Activated CD4-positive, alpha-beta T cell treated with anti-CD3 and anti-CD28 coated beads, Interleukin-2, amount 10 ng/mL, durations not matched to agents 24 days and 14 days (primary cell): Measurements from ENCODE around the gene ZNF689. TPM values are rescaled to one million over a fixed set of nuclear protein-coding genes. Genes with fewer than 3 reads are reported as not detected.
"Not testable (repeated sequence)": the region's sequence is repeated elsewhere in the genome, so short reads cannot be mapped to it uniquely, and the experiment has no call there.

Experiments
- DNase-seq: peaks from one replicate; pipeline ENCODE4 v3.0.0; 2022
- H3K27ac Mint-ChIP-seq: one replicate; pipeline ENCODE4 v1.8.0; 2022; ENCODE audit warnings: mild to moderate bottlenecking, mixed read lengths
- H3K27me3 Mint-ChIP-seq: one replicate; pipeline ENCODE4 v1.8.0; 2022; ENCODE audit warnings: mixed read lengths
- H3K36me3 Mint-ChIP-seq: one replicate; pipeline ENCODE4 v1.8.0; 2022; ENCODE audit warnings: low read depth, mild to moderate bottlenecking, mixed read lengths
- H3K4me1 Mint-ChIP-seq: one replicate; pipeline ENCODE4 v1.8.0; 2021; ENCODE audit warnings: mixed read lengths
- H3K4me3 Mint-ChIP-seq: one replicate; pipeline ENCODE4 v1.8.0; 2022; ENCODE audit warnings: mild to moderate bottlenecking, moderate library complexity, mixed read lengths
- H3K9me3 Mint-ChIP-seq: one replicate; pipeline ENCODE4 v1.8.0; 2021; ENCODE audit warnings: mixed read lengths
- intact Hi-C: fragments of 100-400 bp; cut with micrococcal nuclease; formaldehyde crosslinking; loops from one replicate; pipeline ENCODE4 v1.15.1; 2023
- total RNA-seq: library from RNA; stranded (reverse); gene quantifications from 2 replicates; pipeline ENCODE4 v1.2.3, GENCODE V29; 2022

Gene ZNF689
- total RNA-seq, 1 donor from 2014 or later: 14.0 TPM

DNA sequence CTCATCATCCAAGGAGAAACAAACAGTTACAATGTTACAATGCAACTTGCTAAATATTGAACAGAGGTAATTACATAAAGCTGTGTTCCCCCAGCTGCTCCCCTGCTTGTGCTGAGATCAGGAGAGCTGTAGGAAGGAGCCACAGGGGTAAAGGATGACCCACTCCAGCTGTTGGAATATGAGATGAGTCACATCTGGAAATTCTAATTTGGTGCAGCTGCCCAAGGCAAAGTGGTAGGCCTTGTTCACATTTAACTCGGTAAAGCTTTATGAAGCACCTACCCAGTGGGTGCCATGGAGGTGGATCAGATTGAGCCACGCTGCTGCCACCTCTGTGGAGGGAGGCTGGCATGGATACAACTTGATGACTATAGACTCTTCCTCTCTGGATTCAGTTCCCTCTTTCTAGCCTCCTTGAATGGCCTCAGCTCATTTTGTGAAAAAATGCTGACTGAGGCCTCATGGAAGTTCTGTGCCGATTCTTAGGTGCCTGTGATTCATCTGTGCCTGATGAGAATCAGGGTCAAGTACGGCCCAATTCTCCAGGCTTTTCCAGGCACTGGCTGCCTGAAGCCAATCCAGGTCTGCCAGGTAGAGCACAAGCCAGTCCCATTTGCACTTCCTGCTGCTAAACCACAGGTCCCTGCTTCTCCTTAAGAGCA is 7.4 kb downstream of the ZNF689 start:
- H3K9me3 Mint-ChIP-seq: no peaks in the 10 kb centered on the region
- no peak overlapping the region for H3K4me3 Mint-ChIP-seq
- H3K36me3 Mint-ChIP-seq: peaks cover 43% of the 10 kb centered on the region
- H3K4me1 Mint-ChIP-seq: peaks cover 8% of the 10 kb centered on the region
- DNase-seq: no peak
- H3K27ac Mint-ChIP-seq: no peak overlapping the region
- intact Hi-C loops: no loop called here
- H3K27me3 Mint-ChIP-seq: no peaks in the 10 kb centered on the region

DNA sequence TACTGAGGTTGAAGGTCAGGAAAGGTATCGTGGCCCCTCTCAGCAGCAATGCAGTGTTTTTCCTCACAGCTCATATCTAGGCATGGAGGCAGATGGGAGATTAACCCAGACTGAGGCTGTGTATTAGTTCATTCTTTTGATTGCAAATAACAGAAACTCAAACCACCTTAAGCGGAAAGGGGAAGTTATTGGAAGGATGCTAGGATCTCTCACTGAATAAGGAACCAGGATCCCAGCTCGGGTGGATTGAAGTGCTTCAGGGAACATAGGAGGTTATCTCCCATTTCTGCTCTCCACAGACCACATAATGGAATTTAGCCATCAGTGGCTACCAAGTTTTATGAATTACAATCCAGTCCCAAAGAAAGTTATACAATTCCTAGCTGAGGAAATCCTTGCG is 8.2 kb downstream of the ZNF689 start:
- DNase-seq: no peak
- H3K9me3 Mint-ChIP-seq: no peaks in the 10 kb centered on the region
- H3K27ac Mint-ChIP-seq: no peak overlapping the region
- H3K4me1 Mint-ChIP-seq: peaks cover 4% of the 10 kb centered on the region
- no peak overlapping the region for H3K4me3 Mint-ChIP-seq
- intact Hi-C loops: no loop called here
- H3K27me3 Mint-ChIP-seq: no peaks in the 10 kb centered on the region
- H3K36me3 Mint-ChIP-seq: peaks cover 38% of the 10 kb centered on the region

- intact Hi-C loops: no loop called here
- no peaks in the 10 kb centered on the region for H3K9me3 Mint-ChIP-seq
- peaks cover 3% of the 10 kb centered on the region for H3K4me1 Mint-ChIP-seq
- H3K4me3 Mint-ChIP-seq: no peak overlapping the region
- DNase-seq: no peak
- H3K27ac Mint-ChIP-seq: no peak overlapping the region
- no peaks in the 10 kb centered on the region for H3K27me3 Mint-ChIP-seq
- H3K36me3 Mint-ChIP-seq: peaks cover 30% of the 10 kb centered on the region
Measured at GRCh38 chr16:30600929-30601328, 9.3 kb downstream of the ZNF689 start.

DNA sequence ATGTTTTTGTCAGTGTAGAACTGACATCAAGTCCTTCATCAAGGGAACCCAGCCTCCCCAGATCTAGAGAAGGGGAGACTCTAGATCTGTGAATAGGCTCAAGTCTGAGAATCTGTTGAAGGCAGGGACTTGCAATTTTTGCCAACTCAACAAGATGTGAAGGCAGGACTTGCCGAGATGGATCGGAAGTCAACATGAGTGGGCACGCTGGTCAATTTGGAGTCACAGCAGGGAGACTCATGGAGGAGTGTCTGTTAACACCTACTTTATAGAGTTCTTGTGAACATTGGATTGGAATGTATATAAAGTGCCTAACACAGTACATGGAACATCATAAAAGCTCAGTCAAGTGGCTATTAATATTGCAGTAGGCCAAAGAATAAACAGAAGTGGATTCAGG is 10.0 kb downstream of the ZNF689 start:
- Mint-ChIP-seq H3K27ac (no peak overlapping the region), H3K9me3 (no peaks in the 10 kb centered on the region), H3K27me3 (no peaks in the 10 kb centered on the region), H3K36me3 (peaks cover 26% of the 10 kb centered on the region), H3K4me1 (peaks cover 3% of the 10 kb centered on the region), H3K4me3 (no peak overlapping the region)
- intact Hi-C loops: no loop called here
- no peak for DNase-seq

DNA sequence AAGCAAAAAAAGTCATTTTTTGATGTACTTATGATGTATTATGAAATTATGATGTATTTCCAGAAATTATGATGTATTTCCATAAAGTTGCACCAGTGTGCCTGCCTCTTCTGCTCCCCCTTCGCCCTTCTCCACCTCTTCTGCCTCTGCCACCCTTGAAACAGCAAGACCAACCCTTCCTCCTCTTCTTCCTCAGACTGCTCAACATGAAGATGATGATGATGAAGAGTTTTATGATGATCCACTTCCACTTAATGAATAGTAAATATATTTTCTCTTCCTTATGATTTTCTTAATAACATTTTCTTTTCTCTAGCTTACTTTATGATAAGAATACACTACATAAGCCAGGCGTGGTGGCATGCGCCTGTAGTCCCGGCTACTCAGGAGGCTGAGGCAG is 17.3 kb downstream of the ZNF689 start:
- peaks cover 4% of the 10 kb centered on the region for H3K4me1 Mint-ChIP-seq
- H3K9me3 Mint-ChIP-seq: no peaks in the 10 kb centered on the region
- peaks cover 7% of the 10 kb centered on the region for H3K36me3 Mint-ChIP-seq
- no peaks in the 10 kb centered on the region for H3K27me3 Mint-ChIP-seq
- H3K27ac Mint-ChIP-seq: no peak overlapping the region
- intact Hi-C loops: no loop called here
- H3K4me3 Mint-ChIP-seq: no peak overlapping the region
- DNase-seq: no peak

DNA sequence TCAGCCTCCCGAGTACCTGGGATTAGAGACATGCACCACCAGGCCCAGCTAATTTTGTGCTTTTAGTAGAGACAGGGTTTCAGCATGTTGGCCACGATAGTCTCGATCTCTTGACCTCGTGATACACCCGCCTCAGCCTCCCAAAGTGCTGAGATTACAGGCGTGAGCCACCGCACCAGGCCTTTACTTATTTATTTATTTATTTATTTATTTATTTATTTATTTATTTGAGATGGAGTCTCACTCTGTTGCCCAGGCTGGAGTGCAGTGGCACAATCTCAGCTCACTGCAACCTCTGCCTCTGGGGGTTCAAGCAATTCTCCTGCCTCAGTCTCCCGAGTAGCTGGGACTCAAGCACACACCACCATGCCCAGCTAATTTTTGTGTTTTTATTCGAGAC is 19.3 kb downstream of the ZNF689 start:
- DNase-seq, H3K4me3 Mint-ChIP-seq, H3K27ac Mint-ChIP-seq, intact Hi-C loops, H3K27me3 Mint-ChIP-seq, H3K9me3 Mint-ChIP-seq: not testable (repeated sequence)
- H3K36me3 Mint-ChIP-seq: peaks cover 15% of the 10 kb centered on the region
- peaks cover 14% of the 10 kb centered on the region for H3K4me1 Mint-ChIP-seq

DNA sequence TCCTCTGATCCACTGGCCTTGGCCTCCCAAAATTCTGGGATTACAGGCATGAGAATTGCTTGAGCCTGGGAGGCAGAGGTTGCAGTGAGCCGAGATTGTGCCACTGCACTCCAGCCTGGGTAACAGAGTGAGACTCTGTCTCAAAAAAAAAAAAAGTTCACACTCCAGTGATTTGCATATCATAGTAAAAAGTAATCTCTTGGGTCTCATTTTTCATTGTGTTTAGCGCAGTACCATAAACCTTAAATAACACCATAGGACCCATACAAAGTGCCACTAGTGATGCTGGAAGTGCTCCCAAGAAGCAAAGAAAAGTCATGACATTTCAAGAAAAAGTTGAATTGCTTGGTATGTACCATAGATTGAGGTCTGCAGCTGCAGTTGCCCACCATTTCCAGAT is 20.6 kb downstream of the ZNF689 start:
- intact Hi-C loops, H3K4me3 Mint-ChIP-seq, DNase-seq, H3K27ac Mint-ChIP-seq, H3K9me3 Mint-ChIP-seq, H3K27me3 Mint-ChIP-seq: not testable (repeated sequence)
- peaks cover 20% of the 10 kb centered on the region for H3K4me1 Mint-ChIP-seq
- H3K36me3 Mint-ChIP-seq: peaks cover 22% of the 10 kb centered on the region

- H3K4me1 Mint-ChIP-seq: peaks cover 22% of the 10 kb centered on the region
- no peaks in the 10 kb centered on the region for H3K27me3 Mint-ChIP-seq
- DNase-seq: no peak
- H3K27ac Mint-ChIP-seq: no peak overlapping the region
- H3K36me3 Mint-ChIP-seq: peaks cover 24% of the 10 kb centered on the region
- intact Hi-C loops: no loop called here
- no peaks in the 10 kb centered on the region for H3K9me3 Mint-ChIP-seq
- H3K4me3 Mint-ChIP-seq: no peak overlapping the region
Measured at GRCh38 chr16:30588651-30589050, 21.5 kb downstream of the ZNF689 start.

GRCh38 chr16:30585400-30586191 is 24.6 kb downstream of the ZNF689 start, which contains the start of gene ZNF785:
ZNF785 (minus strand) TSS chr16:30585697; CDS start chr16:30585611, 86 bp downstream.
- Mint-ChIP-seq H3K4me1 (peaks cover 25% of the 10 kb centered on the region), H3K27ac (peak within 1 kb of the TSS; percentile 91), H3K27me3 (no peaks in the 10 kb centered on the region), H3K9me3 (no peaks in the 10 kb centered on the region), H3K36me3 (peaks cover 33% of the 10 kb centered on the region), H3K4me3 (peak within 1 kb of the TSS; percentile 90)
- intact Hi-C loops: loop anchor here (1.0 to 2.0 kb wide), 6 partner anchors 13 to 155 kb away; partner anchors contain the start of genes DCTPP1, PRR14 and ZNF764
- DNase-seq: peak; percentile 98

- H3K27me3 Mint-ChIP-seq: no peaks in the 10 kb centered on the region
- intact Hi-C loops: loop anchor here (1.0 to 2.0 kb wide), 6 partner anchors 13 to 155 kb away; partner anchors contain the start of genes DCTPP1, PRR14 and ZNF764
- H3K9me3 Mint-ChIP-seq: no peaks in the 10 kb centered on the region
- no peak for DNase-seq
- peak overlapping the region; percentile 90 for H3K4me3 Mint-ChIP-seq
- H3K4me1 Mint-ChIP-seq: peaks cover 25% of the 10 kb centered on the region
- H3K27ac Mint-ChIP-seq: peak overlapping the region; percentile 91
- H3K36me3 Mint-ChIP-seq: peaks cover 33% of the 10 kb centered on the region
Measured at GRCh38 chr16:30585022-30585399, 25.2 kb downstream of the ZNF689 start.

DNA sequence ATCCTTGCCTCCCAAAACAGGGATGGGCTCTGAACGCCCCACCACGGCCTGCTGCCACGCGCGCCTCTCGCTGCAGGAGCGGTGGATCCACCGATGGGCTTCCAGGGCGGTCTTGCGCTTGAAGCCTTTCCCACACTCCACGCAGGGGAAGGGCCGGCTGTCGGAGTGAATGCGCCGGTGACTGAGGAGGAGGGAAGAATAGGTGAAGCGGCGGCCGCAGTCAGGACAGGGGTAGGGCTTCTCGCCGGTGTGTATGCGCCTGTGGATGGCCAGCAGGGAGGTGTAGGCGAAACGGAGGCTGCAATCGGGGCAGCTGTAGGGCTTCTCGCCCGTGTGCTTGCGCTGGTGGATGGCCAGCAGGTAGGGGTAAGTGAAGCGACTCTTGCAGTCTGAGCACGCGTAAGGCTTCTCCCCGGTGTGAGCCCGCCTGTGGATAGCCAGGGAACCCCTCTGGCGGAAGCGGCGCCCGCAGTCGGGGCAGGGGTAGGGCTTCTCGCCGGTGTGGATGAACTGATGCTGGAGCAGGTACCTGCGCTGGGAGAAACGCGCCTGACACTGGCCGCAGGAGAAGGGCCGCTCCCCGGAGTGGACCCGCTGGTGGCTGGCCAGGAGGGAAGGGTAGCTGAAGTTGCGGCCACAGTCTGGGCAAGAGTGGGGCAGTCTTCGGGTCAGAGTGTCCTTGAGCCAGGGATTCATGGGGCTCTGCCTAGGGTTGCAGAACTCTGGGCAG is 27.4 kb downstream of the ZNF689 start:
- H3K4me3 Mint-ChIP-seq: peak overlapping the region; percentile 10
- H3K36me3 Mint-ChIP-seq: peaks cover 38% of the 10 kb centered on the region
- intact Hi-C loops: no loop called here
- no peaks in the 10 kb centered on the region for H3K27me3 Mint-ChIP-seq
- H3K27ac Mint-ChIP-seq: no peak overlapping the region
- H3K4me1 Mint-ChIP-seq: peaks cover 22% of the 10 kb centered on the region
- no peak for DNase-seq
- no peaks in the 10 kb centered on the region for H3K9me3 Mint-ChIP-seq

DNA sequence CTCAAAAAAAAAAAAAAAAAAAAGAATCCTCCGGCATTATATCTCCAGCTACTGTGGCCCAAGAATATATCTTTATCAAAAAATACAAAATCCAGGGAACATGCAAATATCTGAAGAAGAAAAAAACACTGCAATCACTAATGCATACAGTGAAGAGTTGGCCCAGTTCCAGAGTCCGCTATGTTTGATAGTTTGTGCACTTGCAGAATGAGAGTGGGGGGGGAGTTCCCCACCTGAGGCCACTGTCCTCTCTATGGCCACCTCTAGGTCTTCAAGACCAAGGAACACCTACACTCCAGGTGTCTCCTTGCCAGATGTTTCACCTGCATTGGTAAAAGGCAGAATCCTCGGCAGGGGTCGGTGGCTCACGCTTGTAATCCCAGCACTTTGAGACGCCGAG is 28.7 kb downstream of the ZNF689 start:
- H3K27ac Mint-ChIP-seq: no peak overlapping the region
- DNase-seq: no peak
- peaks cover 35% of the 10 kb centered on the region for H3K36me3 Mint-ChIP-seq
- peaks cover 12% of the 10 kb centered on the region for H3K4me1 Mint-ChIP-seq
- H3K9me3 Mint-ChIP-seq: no peaks in the 10 kb centered on the region
- no peak overlapping the region for H3K4me3 Mint-ChIP-seq
- no peaks in the 10 kb centered on the region for H3K27me3 Mint-ChIP-seq
- intact Hi-C loops: no loop called here

DNA sequence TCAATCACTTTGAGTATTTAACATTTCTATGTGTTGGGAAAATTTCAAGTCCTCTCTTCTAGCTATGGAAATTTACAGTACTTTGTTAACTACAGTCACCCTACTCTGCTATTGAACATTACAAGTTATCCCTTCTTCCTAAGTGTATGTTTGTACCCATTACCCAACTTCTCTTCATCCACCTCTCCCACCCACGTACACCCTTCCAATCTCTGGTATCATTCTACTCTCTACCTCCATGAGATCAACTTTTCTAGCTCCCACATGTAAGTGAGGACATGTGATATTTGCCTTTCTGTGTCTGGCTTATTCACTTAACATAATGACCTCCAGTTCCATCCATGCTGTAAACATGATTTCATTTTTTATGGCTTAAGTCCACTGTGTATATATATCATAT is 35.5 kb downstream of the ZNF689 start:
- no peak for DNase-seq
- intact Hi-C loops: no loop called here
- Mint-ChIP-seq H3K9me3 (no peaks in the 10 kb centered on the region), H3K27me3 (no peaks in the 10 kb centered on the region), H3K4me1 (peaks cover 33% of the 10 kb centered on the region), H3K27ac (peak overlapping the region; percentile 81), H3K36me3 (peaks cover 21% of the 10 kb centered on the region), H3K4me3 (peak overlapping the region; percentile 16)
